Measurements from ENCODE around the gene ARPC1B.

GRCh38 chr7:99440195-99440594 lies 65.7 kb downstream of the ARPC1B start:
- no peak for TF ChIP-seq CTCF (IDR thresholded peaks at IDR 0.05)
- no peak for TF ChIP-seq EZH2 (IDR thresholded peaks at IDR 0.05; ENCODE audit: borderline replicate concordance, insufficient read depth, low read depth, low read length, poor library complexity, severe bottlenecking)

All from B cell (primary cell).